Lower leg skin (tissue), 4 donors: ENCODE results near the gene C8G. TPM values are rescaled to one million over a fixed set of nuclear protein-coding genes. Genes with fewer than 3 reads are reported as not detected.

Experiments used
- DNase-seq, 2 donors: peaks; one replicate each; pipeline ENCODE4 v3.0.0-alpha.2; 2019; ENCODE audit warnings: low spot score in 2 of 2
- H3K4me3 ChIP-seq: fragments of 200-600 bp; sonication (generic); 2 replicates; pipeline ENCODE4 v1.5.1; 2017; ENCODE audit warnings: mild to moderate bottlenecking, low read depth; ENCODE audit not compliant: poor library complexity, severe bottlenecking
- POLR2A ChIP-seq, 2 donors: fragments of 450-650 bp; IDR thresholded peaks; one replicate each; pipeline ENCODE4 v1.6.1; 2016 to 2017; ENCODE audit warnings: antibody characterized with exemption in 2 of 2, mild to moderate bottlenecking in 1 of 2, moderate library complexity in 1 of 2
- WGBS, 2 donors: methylation state at CpG; one replicate each; pipeline ENCODE4 v1.1.5; 2018; 5-methylcytosine and 5-hydroxymethylcytosine counted together
- intact Hi-C: fragments of 100-400 bp; cut with DNase I; formaldehyde crosslinking; loops from one replicate; pipeline ENCODE4 v1.15.0; 2023; ENCODE audit warnings: low total_unique reads
- total RNA-seq, 4 donors: library from RNA; depleted of rRNA; stranded (reverse); fragments of >200 nt; gene quantifications; one replicate each; pipeline ENCODE4 v1.1.0, GENCODE V29; 2016
- TF ChIP-seq, protein P1 (sequence below), 3 donors: fragments of 450-650 bp; IDR thresholded peaks; one replicate each; pipeline ENCODE4 v1.5.1; 2016; ENCODE audit warnings: antibody characterized with exemption in 3 of 3, mild to moderate bottlenecking in 3 of 3, moderate library complexity in 2 of 3

The C8G gene
- total RNA-seq, 4 donors from 2014 or later: not detected

- intact Hi-C loops: no loop called here
- no peak for TF ChIP-seq POLR2A (IDR thresholded peaks at IDR 0.05)
- TF ChIP-seq, protein P1, sequence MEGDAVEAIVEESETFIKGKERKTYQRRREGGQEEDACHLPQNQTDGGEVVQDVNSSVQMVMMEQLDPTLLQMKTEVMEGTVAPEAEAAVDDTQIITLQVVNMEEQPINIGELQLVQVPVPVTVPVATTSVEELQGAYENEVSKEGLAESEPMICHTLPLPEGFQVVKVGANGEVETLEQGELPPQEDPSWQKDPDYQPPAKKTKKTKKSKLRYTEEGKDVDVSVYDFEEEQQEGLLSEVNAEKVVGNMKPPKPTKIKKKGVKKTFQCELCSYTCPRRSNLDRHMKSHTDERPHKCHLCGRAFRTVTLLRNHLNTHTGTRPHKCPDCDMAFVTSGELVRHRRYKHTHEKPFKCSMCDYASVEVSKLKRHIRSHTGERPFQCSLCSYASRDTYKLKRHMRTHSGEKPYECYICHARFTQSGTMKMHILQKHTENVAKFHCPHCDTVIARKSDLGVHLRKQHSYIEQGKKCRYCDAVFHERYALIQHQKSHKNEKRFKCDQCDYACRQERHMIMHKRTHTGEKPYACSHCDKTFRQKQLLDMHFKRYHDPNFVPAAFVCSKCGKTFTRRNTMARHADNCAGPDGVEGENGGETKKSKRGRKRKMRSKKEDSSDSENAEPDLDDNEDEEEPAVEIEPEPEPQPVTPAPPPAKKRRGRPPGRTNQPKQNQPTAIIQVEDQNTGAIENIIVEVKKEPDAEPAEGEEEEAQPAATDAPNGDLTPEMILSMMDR (IDR thresholded peaks at IDR 0.05): no peak
- no peak for DNase-seq
- no peak overlapping the region for H3K4me3 ChIP-seq
- 82 to 92% methylated on average over 12 to 24 of the region's 28 CpGs for WGBS, 2 donors
These were observed 14.1 kb downstream of the C8G start for GRCh38 chr9:136958898-136959850.

- DNase-seq: no peak
- intact Hi-C loops: no loop called here
- TF ChIP-seq, protein P1 (IDR thresholded peaks at IDR 0.05): no peak
- no peak for TF ChIP-seq POLR2A (IDR thresholded peaks at IDR 0.05)
These were observed 15.3 kb downstream of the C8G start for GRCh38 chr9:136960212-136960937.

DNA sequence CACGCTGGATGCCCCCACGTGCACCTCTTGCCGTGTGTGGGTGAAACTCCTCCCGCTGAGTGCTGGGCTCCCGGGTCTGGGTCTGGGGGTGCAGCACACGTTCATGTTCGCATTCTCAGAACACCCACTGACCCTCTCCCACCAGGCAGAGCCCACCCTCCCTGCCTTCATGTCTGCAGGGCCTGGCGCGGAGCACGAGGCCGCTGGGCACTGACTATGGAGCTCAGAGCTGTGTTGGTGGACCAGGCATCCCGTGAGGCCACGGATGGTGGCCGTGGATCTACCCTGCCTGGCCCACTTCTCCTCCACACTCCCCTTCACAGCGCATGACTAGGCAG, 15.9 kb downstream of the C8G start:
- DNase-seq: no peak
- WGBS, 2 donors: 69 to 76% methylated on average over 5 to 10 of the region's 15 CpGs
- intact Hi-C loops: no loop called here
- H3K4me3 ChIP-seq: no peak overlapping the region
- TF ChIP-seq POLR2A (IDR thresholded peaks at IDR 0.05): no peak
- TF ChIP-seq, protein P1 (IDR thresholded peaks at IDR 0.05): no peak

More at GRCh38 chr9:136960212-136960937, 15.3 kb downstream of the C8G start:
- 69 to 90% methylated on average over 19 of the region's 19 CpGs for WGBS, 2 donors
- no peak overlapping the region for H3K4me3 ChIP-seq

GRCh38 chr9:136961279-136962065, 16.4 kb downstream of the C8G start:
- intact Hi-C loops: no loop called here
- TF ChIP-seq POLR2A (IDR thresholded peaks at IDR 0.05): no peak
- TF ChIP-seq, protein P1 (IDR thresholded peaks at IDR 0.05): no peak
- DNase-seq: no peak
- WGBS, 2 donors: 51 to 55% methylated on average over 15 to 22 of the region's 23 CpGs
- no peak overlapping the region for H3K4me3 ChIP-seq

DNA sequence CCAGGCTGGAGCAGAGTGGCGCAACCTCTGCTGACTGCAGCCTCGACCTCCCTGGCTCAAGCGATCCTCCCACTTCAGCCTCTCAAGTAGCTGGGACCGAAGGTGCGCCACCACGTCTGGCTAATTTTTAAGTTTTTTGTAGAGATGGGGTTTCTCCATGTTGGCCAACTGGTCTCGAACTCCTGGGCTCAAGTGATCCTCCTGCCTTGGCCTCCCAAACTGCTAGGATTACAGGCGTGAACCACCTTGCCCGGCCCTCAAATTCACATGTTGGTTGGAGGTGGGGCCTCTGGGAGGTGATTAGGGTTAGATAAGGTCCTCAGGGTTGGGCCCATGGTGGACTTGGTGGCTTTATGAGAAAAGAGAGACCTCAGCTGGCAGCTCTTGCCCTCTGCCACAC, 17.1 kb downstream of the C8G start:
- intact Hi-C loops: no loop called here
- DNase-seq: no peak
- WGBS, 2 donors: 96% methylated on average over 9 of the region's 9 CpGs

More for the DNA sequence above, 17.1 kb downstream of the C8G start:
- TF ChIP-seq POLR2A (IDR thresholded peaks at IDR 0.05): no peak
- TF ChIP-seq, protein P1 (IDR thresholded peaks at IDR 0.05): no peak
- no peak overlapping the region for H3K4me3 ChIP-seq
